GM23248 (cell line): Measurements from ENCODE around the gene DOK1.

Experiments
- EZH2 ChIP-seq: fragments of 200-600 bp; sonication (generic); IDR thresholded peaks from 2 replicates; pipeline ENCODE4 v1.6.1; 2018; ENCODE audit warnings: antibody characterized with exemption, mild to moderate bottlenecking; ENCODE audit not compliant: insufficient read depth, poor library complexity, severe bottlenecking
- EZH2phosphoT487 ChIP-seq: fragments of 200-600 bp; sonication (generic); IDR thresholded peaks from 2 replicates; pipeline ENCODE4 v1.6.1; 2018; ENCODE audit warnings: antibody characterized with exemption, moderate library complexity, mild to moderate bottlenecking, low read depth; ENCODE audit not compliant: insufficient read depth

DNA sequence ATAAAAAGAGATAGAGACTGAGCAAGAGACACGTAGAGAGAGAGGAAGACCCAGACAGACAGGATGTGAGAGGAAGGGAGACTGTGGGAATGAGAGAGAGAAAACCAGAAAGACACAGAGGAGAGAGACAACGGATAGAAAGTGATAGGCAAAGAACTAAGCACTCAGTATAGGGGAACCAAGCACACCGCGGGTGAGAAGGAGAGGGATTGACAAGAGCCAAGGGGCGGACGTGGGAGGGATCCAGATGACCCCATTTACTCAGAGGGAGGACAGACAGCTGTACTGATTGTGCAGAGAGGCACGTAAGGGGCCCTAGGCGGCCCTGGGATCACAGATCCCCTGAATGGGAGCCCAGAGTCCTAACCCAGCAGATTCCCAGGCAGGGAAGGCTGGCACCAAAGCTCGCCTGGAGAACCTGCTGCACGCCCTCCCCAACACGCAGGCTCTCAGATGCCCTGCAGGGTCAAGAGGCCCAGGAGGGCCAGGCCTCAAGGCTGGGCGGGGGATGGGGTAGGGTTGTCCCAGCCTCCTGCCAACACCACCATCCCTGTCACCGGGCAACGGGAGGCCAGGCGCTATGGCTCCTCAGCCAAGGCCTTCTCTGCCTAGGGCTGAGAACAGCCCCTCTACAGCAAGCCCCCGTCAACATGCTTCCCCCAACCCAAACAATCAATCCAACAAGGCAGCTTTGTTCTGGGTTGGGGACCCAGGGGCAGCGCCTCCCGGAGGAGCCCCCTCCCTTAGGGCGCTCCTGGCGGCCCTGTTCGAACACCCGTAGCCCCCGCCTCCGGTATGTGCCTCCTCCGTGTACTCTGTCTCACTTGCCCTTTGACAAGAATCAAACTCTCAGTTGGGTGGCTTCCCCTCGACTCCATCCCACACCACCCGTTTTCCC, 1.4 kb upstream of the DOK1 start:
- no peak for TF ChIP-seq EZH2
- no peak for TF ChIP-seq EZH2phosphoT487
